ENCODE results near the gene HLX. TPM values are rescaled to one million over a fixed set of nuclear protein-coding genes. Genes with fewer than 3 reads are reported as not detected.

The HLX gene
- total RNA-seq, 1 experiment from 2014 or later: 0.39 TPM

GRCh38 chr1:220884981-220885918 lies 6.0 kb downstream of the HLX start:
- DNase-seq (ENCODE audit: low read depth, low spot score) (no peak), ATAC-seq (no peak)
- Histone ChIP-seq H3K36me3 (ENCODE audit: control insufficient read depth, insufficient read depth, low read length) (no peaks in the 10 kb centered on the region), H3K4me3 (ENCODE audit: low read depth in 2 of 2, low read length in 2 of 2) (no peak overlapping the region), H3K4me1 (ENCODE audit: control insufficient read depth, insufficient read depth, low read length) (no peaks in the 10 kb centered on the region; the same call in 1 of the 2 replicates), H3K27ac (ENCODE audit: low read length) (no peak overlapping the region), H3K9me3 (ENCODE audit: control insufficient read depth, insufficient read depth, low read depth, low read length) (no peaks in the 10 kb centered on the region), H3K27me3 (ENCODE audit: control insufficient read depth, insufficient read depth, low read length) (peaks cover 19% of the 10 kb centered on the region)
- POLR2A ChIA-PET: no interaction called here
- no TSS peak for BruUV-seq (replicated peaks)
- CTCF ChIA-PET: no interaction called here
- intact Hi-C loops (cut with micrococcal nuclease; ENCODE audit: unreplicated experiment): no loop called here
- in situ Hi-C loops (cut with HindIII; ENCODE audit: low pct_unique_long_range_greater_than_20kb, low sequenced_read_pairs): no loop called here
- TF ChIP-seq CTCF (IDR thresholded peaks at IDR 0.05) (no peak), SIN3A (IDR thresholded peaks at IDR 0.05; ENCODE audit: borderline replicate concordance, insufficient read depth, low read depth, low read length) (no peak), TCF7L2 (IDR thresholded peaks at IDR 0.05; ENCODE audit: low read depth, low read length) (no peak), POLR2AphosphoS5 (IDR thresholded peaks at IDR 0.05; ENCODE audit: low read depth, low read length) (no peak)
- TF ChIP-seq, protein P1, sequence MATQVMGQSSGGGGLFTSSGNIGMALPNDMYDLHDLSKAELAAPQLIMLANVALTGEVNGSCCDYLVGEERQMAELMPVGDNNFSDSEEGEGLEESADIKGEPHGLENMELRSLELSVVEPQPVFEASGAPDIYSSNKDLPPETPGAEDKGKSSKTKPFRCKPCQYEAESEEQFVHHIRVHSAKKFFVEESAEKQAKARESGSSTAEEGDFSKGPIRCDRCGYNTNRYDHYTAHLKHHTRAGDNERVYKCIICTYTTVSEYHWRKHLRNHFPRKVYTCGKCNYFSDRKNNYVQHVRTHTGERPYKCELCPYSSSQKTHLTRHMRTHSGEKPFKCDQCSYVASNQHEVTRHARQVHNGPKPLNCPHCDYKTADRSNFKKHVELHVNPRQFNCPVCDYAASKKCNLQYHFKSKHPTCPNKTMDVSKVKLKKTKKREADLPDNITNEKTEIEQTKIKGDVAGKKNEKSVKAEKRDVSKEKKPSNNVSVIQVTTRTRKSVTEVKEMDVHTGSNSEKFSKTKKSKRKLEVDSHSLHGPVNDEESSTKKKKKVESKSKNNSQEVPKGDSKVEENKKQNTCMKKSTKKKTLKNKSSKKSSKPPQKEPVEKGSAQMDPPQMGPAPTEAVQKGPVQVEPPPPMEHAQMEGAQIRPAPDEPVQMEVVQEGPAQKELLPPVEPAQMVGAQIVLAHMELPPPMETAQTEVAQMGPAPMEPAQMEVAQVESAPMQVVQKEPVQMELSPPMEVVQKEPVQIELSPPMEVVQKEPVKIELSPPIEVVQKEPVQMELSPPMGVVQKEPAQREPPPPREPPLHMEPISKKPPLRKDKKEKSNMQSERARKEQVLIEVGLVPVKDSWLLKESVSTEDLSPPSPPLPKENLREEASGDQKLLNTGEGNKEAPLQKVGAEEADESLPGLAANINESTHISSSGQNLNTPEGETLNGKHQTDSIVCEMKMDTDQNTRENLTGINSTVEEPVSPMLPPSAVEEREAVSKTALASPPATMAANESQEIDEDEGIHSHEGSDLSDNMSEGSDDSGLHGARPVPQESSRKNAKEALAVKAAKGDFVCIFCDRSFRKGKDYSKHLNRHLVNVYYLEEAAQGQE (IDR thresholded peaks at IDR 0.05; ENCODE audit: insufficient read depth in 1 of 2, low read depth in 2 of 2, low read length in 1 of 2): no peak

- no peak for DNase-seq (ENCODE audit: low read depth, low spot score)
- H3K36me3 ChIP-seq (ENCODE audit: control insufficient read depth, insufficient read depth, low read length): no peaks in the 10 kb centered on the region
- ChIA-PET POLR2A (no interaction called here), CTCF (no interaction called here)
- H3K27ac ChIP-seq (ENCODE audit: low read length): no peak overlapping the region
- peaks cover 13% of the 10 kb centered on the region for H3K27me3 ChIP-seq (ENCODE audit: control insufficient read depth, insufficient read depth, low read length)
- BruUV-seq (replicated peaks): no TSS peak
- ATAC-seq: no peak
- in situ Hi-C loops (cut with HindIII; ENCODE audit: low pct_unique_long_range_greater_than_20kb, low sequenced_read_pairs) (no loop called here), intact Hi-C loops (cut with micrococcal nuclease; ENCODE audit: unreplicated experiment) (no loop called here)
- TF ChIP-seq TCF7L2 (IDR thresholded peaks at IDR 0.05; ENCODE audit: low read depth, low read length): no peak
- TF ChIP-seq CTCF (IDR thresholded peaks at IDR 0.05): no peak
- no peak for TF ChIP-seq POLR2AphosphoS5 (IDR thresholded peaks at IDR 0.05; ENCODE audit: low read depth, low read length)
- TF ChIP-seq, protein P1 (IDR thresholded peaks at IDR 0.05; ENCODE audit: insufficient read depth in 1 of 2, low read depth in 2 of 2, low read length in 1 of 2): no peak
- TF ChIP-seq SIN3A (IDR thresholded peaks at IDR 0.05; ENCODE audit: borderline replicate concordance, insufficient read depth, low read depth, low read length): no peak
- H3K4me3 ChIP-seq (ENCODE audit: low read depth in 2 of 2, low read length in 2 of 2): no peak overlapping the region
- H3K4me1 ChIP-seq (ENCODE audit: control insufficient read depth, insufficient read depth, low read length): no peaks in the 10 kb centered on the region; the same call in 1 of the 2 replicates
- no peaks in the 10 kb centered on the region for H3K9me3 ChIP-seq (ENCODE audit: control insufficient read depth, insufficient read depth, low read depth, low read length)
Measured at GRCh38 chr1:220885971-220886370, 6.7 kb downstream of the HLX start.
